ENCODE results near the gene RPS14.
"Not testable (repeated sequence)": the region's sequence is repeated elsewhere in the genome, so short reads cannot be mapped to it uniquely, and the experiment has no call there.

The RPS14 gene

DNA sequence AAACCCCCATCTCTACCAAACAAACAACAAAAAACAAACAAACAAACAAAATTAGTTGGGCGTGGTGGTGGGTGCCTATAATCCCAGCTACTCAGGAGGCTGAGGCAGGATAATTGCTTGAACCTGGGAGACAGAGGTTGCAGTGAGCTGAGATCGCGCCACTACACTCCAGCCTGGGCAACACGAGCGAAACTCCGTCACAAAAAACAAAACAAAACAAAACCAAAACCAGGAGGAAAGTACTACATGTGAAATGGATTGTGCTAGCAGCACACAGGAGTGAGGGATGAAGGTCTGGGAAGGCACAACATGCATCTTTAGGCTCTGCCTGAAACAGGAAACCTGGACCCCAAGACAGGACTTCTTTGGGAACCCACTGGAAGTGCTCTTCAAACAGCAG lies 27.0 kb upstream of the RPS14 start:
- not testable (repeated sequence) for DNase-seq

DNA sequence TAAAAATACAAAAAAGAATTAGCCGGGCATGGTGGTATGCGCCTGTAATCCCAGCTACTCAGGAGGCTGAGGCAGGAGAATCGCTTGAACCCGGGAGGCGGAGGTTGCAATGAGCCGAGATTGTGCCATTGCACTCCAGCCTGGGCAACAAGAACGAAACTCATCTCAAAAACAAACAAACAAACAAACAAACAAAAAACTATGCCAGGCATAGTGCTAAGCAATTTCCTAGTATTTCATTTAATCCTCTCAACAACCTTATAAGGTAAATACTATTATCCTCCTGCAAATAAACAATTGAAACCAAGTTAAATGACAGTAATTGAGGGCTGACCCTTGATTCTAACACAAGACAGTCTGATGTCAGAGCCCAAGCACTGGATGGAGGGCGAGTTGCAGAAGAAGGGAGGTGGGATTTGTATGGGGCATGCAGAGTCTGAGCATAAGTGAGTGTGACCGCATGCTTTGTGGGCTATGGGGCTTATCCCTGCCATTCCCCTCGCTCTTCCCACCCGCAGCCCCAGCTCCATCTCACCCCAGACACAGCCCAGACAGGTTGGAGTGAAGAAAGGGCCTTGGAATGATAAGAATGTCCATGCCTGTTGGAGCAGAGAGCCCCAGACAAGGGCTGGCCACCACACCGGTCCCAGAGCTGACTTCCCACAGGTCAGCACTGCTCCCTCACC lies 24.3 kb upstream of the RPS14 start:
- no peak for DNase-seq

DNA sequence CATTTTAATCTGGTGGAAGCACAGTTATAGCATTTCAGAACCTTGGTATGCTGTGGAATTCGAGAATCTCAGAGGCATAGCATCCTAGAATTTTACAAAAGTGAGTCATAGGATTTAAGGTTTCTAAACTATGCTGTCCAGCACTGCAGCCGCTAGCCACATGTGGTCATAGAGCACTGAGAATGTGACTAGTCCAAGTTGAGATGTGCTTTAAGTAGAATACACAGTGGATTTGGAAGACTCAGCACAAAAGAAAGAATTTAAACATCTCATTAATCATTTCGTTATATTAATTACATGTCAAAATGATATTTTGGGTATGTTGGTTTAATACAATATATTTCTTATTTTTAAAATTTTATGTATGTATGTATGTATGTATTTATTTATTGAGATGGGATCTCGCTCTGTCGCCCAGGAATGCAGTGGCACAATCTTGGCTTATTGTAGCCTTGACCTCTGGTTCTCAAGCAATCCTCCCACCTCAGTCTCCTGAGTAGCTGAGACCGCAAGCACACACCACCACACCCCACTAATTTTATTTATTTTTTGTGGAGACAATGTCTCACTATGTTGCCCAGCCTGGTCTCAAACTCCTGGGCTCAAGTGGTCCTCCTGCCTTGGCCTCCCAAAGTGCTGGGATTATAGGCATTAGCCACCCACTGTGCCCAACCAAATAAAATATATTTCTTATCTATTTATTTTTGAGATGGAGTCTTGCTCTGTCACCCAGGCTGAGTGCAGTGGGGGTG lies 20.4 kb upstream of the RPS14 start:
- DNase-seq, result no peak

DNA sequence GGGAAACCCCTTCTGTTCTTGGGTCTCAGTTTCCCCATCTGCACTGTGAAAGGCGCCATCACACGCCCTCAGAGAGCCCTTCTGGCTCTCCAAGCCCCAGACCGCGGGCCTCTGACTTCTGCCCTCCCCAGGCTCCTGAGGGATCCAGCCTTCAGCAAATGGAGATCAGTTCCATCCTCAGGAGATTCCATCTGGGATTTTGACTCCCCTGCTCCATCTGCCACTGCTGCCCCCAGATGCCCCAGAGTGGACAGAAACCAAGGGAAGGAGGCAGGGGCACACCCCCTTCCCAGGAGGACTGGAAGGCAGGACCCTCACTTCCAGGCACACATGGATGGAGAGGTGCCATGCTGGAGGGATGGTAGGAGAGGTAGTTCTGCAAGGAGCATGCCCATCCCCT lies 18.7 kb upstream of the RPS14 start:
- DNase-seq, result no peak

DNA sequence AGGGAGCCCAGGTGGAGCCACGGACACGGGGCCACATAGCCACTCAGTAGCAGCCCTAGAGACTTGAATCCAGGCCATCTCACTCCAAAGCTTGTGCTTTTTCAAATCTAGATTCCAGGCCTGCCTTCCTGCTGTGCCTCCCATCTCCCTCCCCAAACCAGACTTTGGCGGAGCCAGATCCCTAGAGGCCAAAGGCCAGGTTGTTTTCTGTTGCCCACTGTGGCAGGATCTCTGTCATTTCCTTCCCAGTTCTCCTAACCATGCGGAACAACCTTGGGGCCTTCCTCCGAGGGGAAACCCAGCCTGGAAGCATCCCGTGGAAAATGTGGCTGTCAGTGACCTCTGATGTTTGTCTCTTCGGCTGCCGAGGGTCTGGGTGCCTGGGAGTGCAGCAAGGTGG lies 16.4 kb upstream of the RPS14 start:
- DNase-seq, result no peak

DNA sequence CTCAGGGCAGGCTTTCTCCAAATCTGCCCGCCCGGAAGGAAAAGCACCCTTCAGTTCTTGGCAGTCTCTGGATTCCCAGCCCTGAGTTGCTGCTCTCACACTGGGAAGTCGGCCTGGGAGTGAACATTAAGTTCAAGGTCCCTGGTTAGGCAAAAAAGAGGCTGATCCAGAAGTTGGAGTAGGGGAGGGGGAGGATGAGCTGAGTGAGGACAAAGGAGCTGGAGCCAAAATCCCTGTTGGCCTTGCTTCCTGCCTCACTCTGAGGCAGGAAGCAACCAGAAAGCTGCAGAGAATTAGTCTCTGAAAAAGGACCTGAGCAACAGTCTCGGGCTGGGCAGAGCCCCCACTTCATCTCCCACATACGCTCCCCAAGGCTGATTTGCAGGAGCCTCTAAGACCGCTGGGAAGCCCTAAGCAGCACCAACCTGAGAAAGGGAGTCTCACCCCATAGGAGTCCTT lies 15.0 kb upstream of the RPS14 start:
- DNase-seq, result no peak

DNA sequence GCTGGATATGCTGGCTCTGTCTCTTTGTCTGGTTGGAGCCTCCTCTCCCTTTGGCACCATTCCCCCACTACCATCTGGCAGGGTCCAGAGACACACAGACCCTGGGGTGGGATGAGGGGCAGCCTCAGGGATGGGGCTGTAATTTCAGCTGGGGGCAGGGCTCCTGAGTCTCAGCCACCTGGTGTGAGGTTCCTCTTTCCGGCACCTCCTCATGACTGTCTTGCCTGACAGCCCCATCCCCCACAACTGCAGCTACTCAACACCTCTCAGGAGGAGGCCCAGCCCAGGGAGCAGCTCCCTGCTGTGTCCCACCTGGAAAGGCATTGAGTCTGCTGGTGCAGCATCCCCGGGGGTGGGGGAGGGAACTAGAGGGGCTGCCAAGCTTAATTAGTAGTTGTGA lies 11.7 kb upstream of the RPS14 start:
- DNase-seq, result no peak

DNA sequence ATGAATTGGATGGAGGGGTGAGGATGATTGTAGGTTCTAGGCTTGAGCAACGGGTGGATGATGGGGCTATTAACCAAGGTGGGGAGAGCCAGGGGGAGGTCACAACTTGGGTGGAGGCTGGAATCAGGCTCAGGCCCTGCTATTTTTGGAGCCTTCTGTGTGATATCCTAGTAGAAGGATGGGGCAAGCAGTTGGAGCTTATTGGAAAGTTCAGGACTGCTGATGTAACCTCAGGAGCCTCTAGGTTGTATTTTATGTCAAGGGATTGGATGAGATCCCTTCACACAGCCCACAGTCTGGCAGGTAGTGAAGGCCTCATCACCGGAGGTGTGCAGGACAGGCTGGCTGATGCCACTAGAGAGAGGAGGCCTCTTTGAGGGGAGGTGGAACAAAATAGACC lies 11.2 kb upstream of the RPS14 start:
- DNase-seq, result no peak

DNA sequence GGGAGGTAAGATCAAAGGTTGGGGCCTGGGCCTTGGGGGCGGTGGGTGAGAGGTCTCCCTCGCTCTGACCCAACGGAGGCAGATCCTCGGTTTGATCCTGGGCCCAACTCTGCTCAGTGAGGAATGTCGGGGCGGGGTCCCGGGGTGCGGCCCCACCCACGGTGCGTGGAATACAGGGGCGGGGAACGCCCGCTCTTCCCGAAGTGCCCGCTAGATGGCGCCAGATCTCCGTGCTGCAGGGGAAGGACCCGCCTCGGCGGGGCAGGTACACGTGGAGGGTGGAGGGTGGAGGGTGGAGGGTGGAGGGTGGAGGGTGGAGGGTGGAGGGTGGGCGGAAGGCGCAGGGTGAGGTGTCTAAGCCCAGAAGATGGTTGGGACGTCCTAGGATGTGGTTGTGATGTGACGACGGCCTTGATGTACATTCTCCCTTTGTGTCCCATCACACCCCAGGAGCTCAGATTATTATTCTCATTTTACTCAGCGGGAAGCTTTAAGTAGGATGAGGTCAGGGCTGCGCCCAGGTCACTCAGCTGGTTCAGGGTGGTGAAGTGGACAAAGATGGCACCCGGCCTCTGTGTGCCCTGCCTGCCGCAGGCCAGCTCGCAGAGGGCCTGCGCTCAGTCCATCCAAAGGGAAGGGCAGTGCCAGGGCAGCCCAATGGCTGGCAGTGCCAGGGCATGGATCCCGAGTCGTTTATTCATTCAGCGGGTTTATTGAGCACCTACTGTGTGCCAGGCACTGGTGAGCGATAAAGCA lies 9.4 kb upstream of the RPS14 start:
- DNase-seq, result peak; percentile 81 to 90

DNA sequence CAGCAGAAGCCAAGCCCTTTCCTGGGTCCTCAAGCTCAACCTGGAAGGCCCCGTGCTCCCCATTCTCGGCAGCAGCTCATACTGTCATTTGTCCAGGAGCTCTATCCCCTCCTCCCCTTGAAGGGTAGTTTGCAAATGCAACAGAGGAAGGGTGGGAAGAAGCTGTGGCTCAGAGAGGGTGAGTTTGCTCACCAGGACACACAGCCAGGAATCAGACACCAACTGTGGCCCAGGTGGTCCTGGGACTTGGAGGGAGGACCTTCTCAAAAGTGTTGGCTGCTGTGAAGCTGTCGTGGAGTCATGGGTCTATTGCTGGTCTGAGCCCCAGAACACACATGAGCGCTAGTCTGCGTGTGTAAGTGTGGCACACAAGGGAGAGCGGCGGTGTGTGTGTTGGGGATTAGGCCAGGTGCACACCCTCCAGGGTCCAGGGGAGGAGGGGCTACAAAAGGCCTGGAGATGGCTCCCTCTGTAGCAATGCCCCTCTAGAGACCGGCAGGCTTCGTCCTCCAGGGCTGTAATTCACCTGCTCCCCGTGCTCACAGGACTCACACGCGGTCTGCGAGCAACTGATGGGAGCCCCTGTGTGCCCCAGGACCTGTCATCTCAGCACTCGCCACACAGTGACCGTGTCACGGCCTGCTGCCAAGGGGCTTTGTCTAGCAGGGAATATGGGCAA lies 8.2 kb upstream of the RPS14 start:
- no peak for DNase-seq

DNA sequence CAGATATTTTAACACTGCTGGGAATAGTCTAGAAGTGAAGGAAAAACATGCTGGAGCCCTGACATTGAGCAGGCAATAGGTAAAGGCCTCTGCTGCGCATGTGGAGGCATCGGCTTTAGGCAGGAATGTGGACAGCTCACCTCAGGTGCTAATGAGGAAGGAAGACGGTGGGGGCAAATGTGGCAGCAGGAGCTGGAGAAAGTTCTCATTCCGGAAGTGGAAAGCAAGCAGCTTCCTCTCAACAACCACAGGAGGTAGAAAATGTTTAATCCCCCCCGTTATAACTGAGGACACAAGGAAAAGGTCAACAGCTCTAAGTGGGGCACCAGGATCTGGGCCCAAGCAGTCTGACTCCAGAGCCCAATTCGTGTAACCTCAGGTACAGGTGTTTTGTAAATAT lies 7.6 kb upstream of the RPS14 start:
- no peak for DNase-seq

DNA sequence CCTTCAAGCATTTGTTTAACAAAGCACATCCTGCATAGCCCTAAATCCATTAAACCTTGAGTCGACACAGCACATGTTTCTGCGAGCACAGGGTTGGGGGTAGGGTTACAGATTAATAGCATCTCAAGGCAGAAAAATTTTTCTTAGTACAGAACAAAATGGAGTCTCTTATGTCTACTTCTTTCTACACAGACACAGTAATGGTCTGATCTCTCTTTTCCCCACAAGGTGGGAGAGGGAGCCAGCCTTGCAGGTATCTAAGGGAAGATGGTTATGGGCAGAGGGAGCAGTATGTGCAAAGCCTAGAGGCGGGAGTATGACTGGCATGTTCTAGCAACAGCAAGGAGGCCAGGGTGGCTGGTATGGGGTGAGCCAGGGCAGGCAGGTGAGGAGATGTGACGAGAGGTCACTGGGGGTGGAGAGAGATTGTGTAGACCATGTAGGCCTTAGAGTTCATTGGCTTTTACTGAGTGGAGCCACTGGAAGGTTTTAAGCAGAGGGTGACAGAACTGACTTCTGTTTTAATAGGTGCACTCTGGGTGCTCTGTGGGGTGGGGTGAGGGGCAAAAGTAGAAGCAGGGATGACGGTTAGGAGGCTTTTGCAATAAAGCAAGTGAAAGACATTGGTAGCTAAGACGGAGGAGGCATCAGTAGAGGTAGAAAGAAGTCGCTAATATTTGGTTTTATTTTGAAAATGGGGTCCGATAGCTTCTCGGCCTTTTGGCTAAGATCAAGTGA lies 5.1 kb upstream of the RPS14 start:
- DNase-seq, result no peak

DNA sequence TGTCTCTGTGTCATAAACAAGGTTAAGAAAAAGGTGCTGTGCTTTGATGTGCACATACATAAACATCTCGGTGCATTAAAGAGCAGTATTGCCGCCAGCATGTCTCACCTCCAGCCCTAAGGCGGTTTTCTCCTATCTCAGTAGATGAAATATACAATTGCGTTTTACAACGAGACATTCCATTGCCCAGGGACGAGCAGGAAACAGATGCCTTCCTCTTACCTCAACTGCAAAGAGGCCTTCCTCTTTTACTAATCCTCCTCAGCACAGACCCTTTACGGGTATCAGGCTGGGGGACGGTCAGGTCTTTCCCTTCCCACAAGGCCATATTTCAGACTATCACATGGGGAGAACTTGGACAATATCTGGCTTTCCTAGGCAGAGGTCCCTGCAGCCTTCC lies 4.5 kb upstream of the RPS14 start:
- not testable (repeated sequence) for DNase-seq

DNA sequence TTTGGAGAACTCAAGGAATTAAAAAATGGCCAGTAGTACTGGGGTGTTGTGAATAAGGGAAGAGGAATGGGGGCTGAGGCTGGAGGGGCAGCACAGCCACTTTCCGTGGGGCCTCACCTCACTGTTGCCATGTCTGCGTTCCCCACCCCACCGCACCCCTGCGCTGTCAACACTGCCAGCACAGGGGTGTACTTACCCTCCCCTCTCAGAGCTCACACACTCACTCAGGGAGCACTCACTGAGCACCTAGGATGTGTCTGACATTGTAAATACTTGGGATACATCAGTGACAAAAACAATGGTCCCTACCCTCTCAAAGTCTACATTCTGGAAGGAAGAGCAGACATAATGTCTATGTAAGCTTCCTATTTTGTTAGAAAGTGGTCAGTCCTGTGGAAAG lies 3.4 kb upstream of the RPS14 start:
- DNase-seq, result no peak

DNA sequence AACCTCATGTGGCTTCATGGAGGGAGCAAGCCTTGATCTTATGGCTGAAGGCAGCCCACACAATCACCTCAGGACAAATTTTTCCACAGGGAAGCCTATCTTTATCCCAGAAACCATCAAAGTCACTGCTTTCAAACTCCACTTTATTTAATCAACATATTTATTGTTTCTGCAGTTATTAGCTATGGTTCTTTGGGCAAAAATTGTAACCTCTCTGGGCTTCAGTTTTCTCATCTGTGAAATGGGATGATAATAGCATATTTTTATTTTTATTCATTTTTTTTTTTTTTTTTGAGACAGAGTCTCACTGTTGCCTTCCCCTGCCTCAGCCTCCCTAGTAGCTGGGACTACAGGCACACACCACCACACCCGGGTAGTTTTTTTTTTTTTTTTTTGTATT lies 2.1 kb upstream of the RPS14 start:
- DNase-seq, result no peak

DNA sequence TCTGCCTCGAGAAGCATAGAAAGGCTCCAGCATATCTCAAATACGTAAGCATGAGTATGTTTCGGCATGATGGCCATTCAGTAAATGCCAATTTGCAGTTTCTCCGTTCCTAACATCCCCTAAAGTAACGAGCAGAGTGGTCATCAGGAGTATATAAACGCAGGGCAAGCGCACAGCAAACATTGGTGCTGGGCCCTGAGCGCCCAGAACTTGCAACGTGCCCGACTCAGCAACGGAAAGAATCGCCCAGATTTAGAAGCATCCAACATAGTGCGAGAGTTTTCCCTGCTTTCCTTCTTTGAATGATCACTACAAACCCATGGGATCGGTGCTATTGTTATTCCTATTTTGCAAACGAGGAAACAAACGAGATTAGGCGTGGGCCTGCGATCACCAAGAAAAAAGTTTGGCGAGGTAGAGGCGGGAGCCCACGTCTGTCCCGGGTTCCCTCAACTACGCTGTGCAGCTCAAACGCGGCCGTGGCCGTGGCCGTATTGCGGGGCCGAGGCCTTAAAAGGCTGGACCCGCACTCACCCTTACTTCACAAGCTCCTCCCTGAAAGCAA lies 505 bp downstream of the RPS14 start:
- DNase-seq, result no peak

DNA sequence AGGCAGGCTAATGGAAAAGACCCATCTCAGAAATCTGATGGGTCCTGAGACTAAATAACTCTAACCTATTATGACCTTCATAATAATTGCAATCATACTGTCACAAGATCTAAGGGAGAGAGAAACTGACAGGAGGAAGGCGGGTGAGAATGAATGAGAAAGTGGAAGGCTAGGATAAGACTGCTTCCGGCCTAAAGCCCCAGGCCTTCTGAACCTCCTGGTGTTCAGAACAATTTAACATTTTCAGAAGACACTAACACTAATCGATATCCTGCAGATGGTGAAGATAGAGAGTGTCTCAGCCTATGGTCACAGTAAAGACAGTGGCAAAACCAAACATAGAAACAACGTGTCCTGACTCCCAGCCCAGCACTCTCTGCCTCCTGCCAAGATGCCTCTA lies 1.2 kb downstream of the RPS14 start:
- no peak for DNase-seq

DNA sequence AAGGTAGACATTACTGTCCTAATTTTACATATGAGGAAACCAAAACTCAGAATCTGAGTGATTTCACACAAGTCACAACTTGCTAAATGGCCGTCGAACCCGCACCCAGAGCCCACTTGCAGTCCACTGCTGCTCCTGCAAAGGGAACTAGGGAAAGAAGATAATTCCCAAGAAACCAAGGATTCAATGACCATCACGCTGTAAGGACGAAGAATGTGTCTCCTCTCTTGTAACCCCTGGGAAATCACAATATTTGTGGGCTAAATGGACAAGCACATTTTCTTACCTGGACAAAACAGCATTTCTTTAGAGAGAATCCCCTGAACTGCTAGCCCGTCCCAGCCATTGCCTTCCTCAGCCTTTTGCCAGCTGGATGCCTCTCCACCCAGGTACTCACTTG lies 2.4 kb downstream of the RPS14 start:
- DNase-seq, result no peak

DNA sequence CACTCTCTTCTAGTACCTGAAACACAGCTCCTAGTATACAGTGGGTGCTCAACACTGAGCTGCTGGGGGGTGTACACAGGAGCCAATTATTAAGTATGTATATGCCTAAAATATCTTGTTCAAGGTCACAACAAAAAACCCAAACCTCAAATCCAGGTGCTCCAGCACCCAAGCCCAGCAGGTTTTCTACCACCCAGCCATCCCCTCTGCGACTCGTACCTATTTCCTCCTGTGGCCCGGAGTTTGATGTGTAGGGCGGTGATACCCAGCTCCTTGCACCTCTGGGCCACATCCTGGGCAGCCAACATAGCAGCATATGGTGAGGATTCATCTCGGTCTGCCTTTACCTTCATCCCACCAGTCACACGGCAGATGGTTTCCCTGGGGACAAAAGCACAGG lies 3.0 kb downstream of the RPS14 start:
- DNase-seq, result no peak

DNA sequence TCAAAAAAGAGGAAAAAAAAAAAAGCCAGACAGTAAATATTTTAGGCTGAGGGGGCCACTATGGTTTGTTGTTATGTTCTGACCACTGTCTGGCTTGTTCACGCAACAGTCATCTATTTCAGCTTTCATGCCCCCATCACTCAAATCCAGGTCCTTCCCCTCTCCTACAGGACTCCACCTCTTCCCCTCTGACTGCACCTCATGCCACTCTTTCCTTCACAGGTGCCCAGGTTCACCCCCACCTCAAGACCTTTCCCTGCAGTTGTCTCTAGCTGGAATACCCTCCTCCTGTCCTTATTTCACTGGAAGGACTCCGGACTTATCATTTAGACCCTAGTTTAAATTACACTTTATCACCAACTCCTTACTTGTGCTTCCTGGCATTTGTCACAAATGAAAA lies 3.5 kb downstream of the RPS14 start:
- no peak for DNase-seq

DNA sequence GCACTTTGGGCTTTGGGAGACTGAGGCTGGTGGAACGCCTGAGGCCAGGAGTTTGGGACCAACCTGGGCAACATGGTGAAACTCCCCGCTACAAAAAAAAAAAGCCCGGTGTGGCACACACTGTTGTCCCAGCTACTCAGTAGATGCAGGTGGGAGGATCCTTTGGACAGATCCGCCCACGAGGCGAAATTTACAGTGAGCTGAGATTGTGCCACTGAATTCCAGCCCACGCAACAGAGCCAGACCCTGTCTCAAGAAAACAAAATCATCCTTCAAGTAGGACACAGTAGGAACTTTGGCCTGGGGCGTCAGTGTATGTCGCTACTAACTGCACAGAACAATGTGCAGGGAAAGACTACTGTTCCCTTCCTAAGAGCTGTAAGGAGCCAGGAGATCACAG lies 4.8 kb downstream of the RPS14 start:
- DNase-seq, result no peak
